SU-DHL-6 (cell line): ENCODE measurements around the gene ANXA9.

ENCODE experiments used
- CTCF ChIP-seq: fragments of 200-600 bp; sonication (generic); IDR thresholded peaks from one replicate; pipeline ENCODE4 v1.5.1; 2017; ENCODE audit warnings: antibody characterized with exemption, mild to moderate bottlenecking, low read length, moderate library complexity; ENCODE audit not compliant: insufficient read depth, poor library complexity, severe bottlenecking
- EZH2phosphoT487 ChIP-seq: fragments of 200-600 bp; sonication (generic), shearing (Covaris generic); conservative IDR thresholded peaks from 2 replicates; pipeline ENCODE4 v1.6.1; 2018; ENCODE audit warnings: mild to moderate bottlenecking, antibody characterized with exemption, low read length, moderate library complexity, mixed read lengths

GRCh38 chr1:150985179-150985825 is 3.2 kb downstream of the ANXA9 start:
- TF ChIP-seq CTCF (no peak), EZH2phosphoT487 (no peak)
